CD8-positive, alpha-beta memory T cell (primary cell): Measurements from ENCODE around the gene NPAS3. TPM values are rescaled to one million over a fixed set of nuclear protein-coding genes. Genes with fewer than 3 reads are reported as not detected.

ENCODE experiments used
- CTCF ChIA-PET: fragments of 350-600 bp; sonication (Branson Sonifier 250); formaldehyde crosslinking; loops from one replicate; lab custom pipeline; 2021; ENCODE audit warnings: antibody characterized with exemption; lab: Charles Lee
- POLR2A ChIA-PET: fragments of 350-600 bp; sonication (Branson Sonifier 250); formaldehyde crosslinking; loops from one replicate; lab custom pipeline; 2021; ENCODE audit warnings: antibody characterized with exemption; lab: Charles Lee
- DNase-seq, 5 donors: peaks; one replicate each; pipeline versions ENCODE4 v3.0.0 to v3.0.0-alpha.2; 2020 to 2022; ENCODE audit warnings: mixed read lengths in 1 of 5
- H3K27ac ChIP-seq: one replicate; pipeline ENCODE4 v1.7.0; 2013; ENCODE audit warnings: low read depth, mild to moderate bottlenecking, low read length, moderate library complexity
- H3K27me3 ChIP-seq: 2 replicates; pipeline ENCODE4 v1.7.0; 2013; ENCODE audit warnings: low read length, mild to moderate bottlenecking; ENCODE audit not compliant: insufficient read depth, poor library complexity, severe bottlenecking
- H3K36me3 ChIP-seq: 2 replicates; pipeline ENCODE4 v1.7.0; 2013; ENCODE audit warnings: mild to moderate bottlenecking, low read length, moderate library complexity; ENCODE audit not compliant: insufficient read depth
- H3K4me1 ChIP-seq: 2 replicates; pipeline ENCODE4 v1.7.0; 2013; ENCODE audit warnings: mild to moderate bottlenecking, low read length, moderate library complexity; ENCODE audit not compliant: insufficient read depth
- H3K4me3 ChIP-seq: 2 replicates; pipeline ENCODE4 v1.7.0; 2013; ENCODE audit warnings: mild to moderate bottlenecking, low read length
- H3K9me3 ChIP-seq: 2 replicates; pipeline ENCODE4 v1.7.0; 2013; ENCODE audit warnings: mild to moderate bottlenecking, low read length
- H3K27ac Mint-ChIP-seq, 8 donors: one replicate each; pipeline ENCODE4 v1.8.0; 2020 to 2021; ENCODE audit warnings: mixed read lengths in 8 of 8, mild to moderate bottlenecking in 6 of 8, inconsistent platforms in 3 of 8, moderate library complexity in 3 of 8
- H3K27me3 Mint-ChIP-seq, 2 donors: one replicate each; pipeline ENCODE4 v1.8.0; 2020 to 2021; ENCODE audit warnings: mixed read lengths in 2 of 2, mild to moderate bottlenecking in 1 of 2, moderate library complexity in 1 of 2
- H3K36me3 Mint-ChIP-seq, 3 donors: one replicate each; pipeline ENCODE4 v1.8.0; 2020 to 2021; ENCODE audit warnings: mixed read lengths in 3 of 3, inconsistent platforms in 1 of 3, mild to moderate bottlenecking in 1 of 3
- H3K4me1 Mint-ChIP-seq, 3 donors: one replicate each; pipeline ENCODE4 v1.8.0; 2020 to 2021; ENCODE audit warnings: mixed read lengths in 3 of 3, inconsistent platforms in 1 of 3, mild to moderate bottlenecking in 1 of 3
- H3K4me3 Mint-ChIP-seq, 7 donors: one replicate each; pipeline ENCODE4 v1.8.0; 2020 to 2021; ENCODE audit warnings: mixed read lengths in 7 of 7, mild to moderate bottlenecking in 6 of 7, moderate library complexity in 4 of 7, inconsistent platforms in 2 of 7
- H3K9me3 Mint-ChIP-seq, 5 donors: one replicate each; pipeline ENCODE4 v1.8.0; 2020 to 2022; ENCODE audit warnings: mixed read lengths in 5 of 5, mild to moderate bottlenecking in 3 of 5, moderate library complexity in 2 of 5, inconsistent platforms in 1 of 5
- polyA plus RNA-seq: library from polyadenylated mRNA; unstranded; fragments of 300-500 nt; fragmentation: Illumina TruSeq; gene quantifications from one replicate; pipeline ENCODE4 v1.2.3, GENCODE V29; 2021
- total RNA-seq, 2 experiments: library from RNA; stranded (reverse); gene quantifications; one replicate each; pipeline ENCODE4 v1.2.3, GENCODE V29; 2021

NPAS3 gene
- total and polyA plus RNA-seq, 3 experiments from 2014 or later, result not detected

DNA sequence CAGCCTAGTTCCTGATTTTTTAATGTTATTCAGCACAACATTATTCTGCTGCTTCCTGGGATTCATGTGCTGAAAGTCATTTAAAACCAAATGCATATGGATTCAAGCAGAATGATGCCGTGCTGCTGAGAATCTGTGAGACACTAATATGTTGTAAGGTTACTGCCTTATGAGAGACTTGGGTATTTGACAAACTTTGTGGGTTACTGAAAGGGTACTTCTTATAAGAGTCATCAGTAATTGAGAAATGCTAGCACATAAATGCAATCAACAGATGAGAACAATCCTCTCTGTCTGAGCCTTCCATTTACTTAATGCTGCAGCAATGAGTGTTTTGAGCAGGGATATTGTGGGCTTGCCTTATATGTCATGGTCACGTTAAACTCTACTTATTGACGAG is 175.7 kb downstream of the NPAS3 start:
- H3K4me1 ChIP-seq, result no peaks in the 10 kb centered on the region
- no peak overlapping the region for H3K27ac ChIP-seq
- CTCF ChIA-PET, result no interaction called here
- Mint-ChIP-seq H3K9me3 (peaks cover 3 to 17% (median 8%) of the 10 kb centered on the region in 5 donors), H3K4me3 (no peak overlapping the region), H3K27me3 (no peaks in the 10 kb centered on the region), H3K4me1 (no peaks in the 10 kb centered on the region), H3K36me3 (no peaks in the 10 kb centered on the region), H3K27ac (no peak overlapping the region)
- H3K27me3 ChIP-seq, result no peaks in the 10 kb centered on the region
- H3K9me3 ChIP-seq, result no peaks in the 10 kb centered on the region
- no peaks in the 10 kb centered on the region for H3K36me3 ChIP-seq
- H3K4me3 ChIP-seq, result no peak overlapping the region
- POLR2A ChIA-PET, result no interaction called here
- no peak for DNase-seq

DNA sequence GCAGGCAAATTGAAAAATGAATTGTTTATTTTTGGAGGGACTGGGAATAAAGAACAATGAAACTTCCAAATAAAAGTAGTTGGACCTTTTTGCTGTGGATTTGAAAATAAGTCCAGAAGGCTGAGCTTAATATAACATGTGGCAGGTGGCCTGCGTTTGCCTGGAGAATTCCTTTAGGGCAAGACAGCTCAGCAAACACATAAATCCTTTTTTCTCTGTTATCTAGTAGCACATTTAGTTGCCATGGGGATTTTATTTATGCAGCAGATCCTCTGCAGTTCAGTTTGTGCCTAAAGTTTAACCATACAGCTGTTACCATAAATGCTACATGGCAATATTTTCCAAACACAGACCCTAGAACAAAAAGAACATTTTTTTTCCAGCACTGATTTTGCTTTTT is 180.0 kb downstream of the NPAS3 start:
- CTCF ChIA-PET, result no interaction called here
- H3K27ac ChIP-seq, result no peak overlapping the region

DNA sequence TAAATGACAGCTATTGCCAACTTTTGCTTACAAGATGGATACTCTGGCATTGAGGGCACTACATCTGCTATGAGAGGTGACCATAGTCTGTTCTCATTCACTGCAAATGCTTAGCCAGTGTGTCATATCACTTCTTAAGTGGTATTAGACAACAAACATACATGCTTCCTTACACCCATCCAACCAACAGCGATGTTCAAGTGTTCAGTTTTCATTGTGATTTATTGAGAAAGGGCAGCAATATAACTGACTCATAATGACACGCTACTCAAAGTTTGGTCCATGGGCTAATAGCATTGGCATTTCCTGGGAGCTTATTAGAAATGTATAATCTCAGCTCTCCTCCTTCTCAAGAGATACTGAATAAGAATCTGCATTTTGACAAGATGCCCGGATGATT is 181.7 kb downstream of the NPAS3 start:
- H3K9me3 ChIP-seq, result no peaks in the 10 kb centered on the region
- DNase-seq, result no peak
- no peak overlapping the region for H3K4me3 ChIP-seq
- Mint-ChIP-seq H3K9me3 (peaks cover 0 to 9% (median 7%) of the 10 kb centered on the region in 5 donors), H3K27me3 (no peaks in the 10 kb centered on the region), H3K4me3 (no peak overlapping the region), H3K4me1 (no peaks in the 10 kb centered on the region), H3K36me3 (no peaks in the 10 kb centered on the region), H3K27ac (no peak overlapping the region)
- H3K27ac ChIP-seq, result no peak overlapping the region
- ChIA-PET CTCF (no interaction called here), POLR2A (no interaction called here)
- H3K4me1 ChIP-seq, result no peaks in the 10 kb centered on the region
- H3K27me3 ChIP-seq, result no peaks in the 10 kb centered on the region
- no peaks in the 10 kb centered on the region for H3K36me3 ChIP-seq

More for the DNA sequence above, 180.0 kb downstream of the NPAS3 start:
- Mint-ChIP-seq H3K27me3 (no peaks in the 10 kb centered on the region), H3K27ac (no peak overlapping the region), H3K4me1 (no peaks in the 10 kb centered on the region), H3K4me3 (no peak overlapping the region), H3K9me3 (peaks cover 4 to 16% (median 8%) of the 10 kb centered on the region in 5 donors), H3K36me3 (no peaks in the 10 kb centered on the region)
- Histone ChIP-seq H3K4me1 (no peaks in the 10 kb centered on the region), H3K4me3 (no peak overlapping the region), H3K9me3 (no peaks in the 10 kb centered on the region), H3K36me3 (no peaks in the 10 kb centered on the region), H3K27me3 (no peaks in the 10 kb centered on the region)
- no peak for DNase-seq
- POLR2A ChIA-PET, result no interaction called here

DNA sequence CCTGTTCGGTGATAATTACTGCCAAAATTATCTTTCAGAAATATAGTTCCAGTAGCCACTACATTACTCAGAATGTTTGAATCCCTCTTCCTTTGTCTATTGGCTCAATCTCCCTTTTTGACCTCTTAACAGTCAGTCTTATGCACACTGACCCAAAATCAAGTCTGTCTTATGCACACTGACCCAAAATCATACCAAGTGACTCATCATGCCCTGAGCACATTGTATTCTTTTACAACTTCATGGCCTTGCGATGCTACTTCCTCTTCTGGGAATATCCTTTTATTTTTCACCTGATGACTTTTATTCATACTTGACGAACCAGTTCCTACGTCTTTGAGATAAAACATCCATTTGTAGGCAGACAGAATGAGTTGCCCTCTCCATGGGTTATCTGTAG is 182.3 kb downstream of the NPAS3 start:
- H3K4me1 ChIP-seq, result no peaks in the 10 kb centered on the region
- H3K4me3 ChIP-seq, result no peak overlapping the region
- no peak for DNase-seq
- Mint-ChIP-seq H3K36me3 (no peaks in the 10 kb centered on the region), H3K4me1 (no peaks in the 10 kb centered on the region), H3K27me3 (no peaks in the 10 kb centered on the region), H3K4me3 (no peak overlapping the region), H3K27ac (no peak overlapping the region), H3K9me3 (peaks cover 0 to 9% (median 7%) of the 10 kb centered on the region in 5 donors)
- H3K9me3 ChIP-seq, result no peaks in the 10 kb centered on the region
- ChIA-PET CTCF (no interaction called here), POLR2A (no interaction called here)
- no peak overlapping the region for H3K27ac ChIP-seq
- H3K36me3 ChIP-seq, result no peaks in the 10 kb centered on the region
- H3K27me3 ChIP-seq, result no peaks in the 10 kb centered on the region

DNA sequence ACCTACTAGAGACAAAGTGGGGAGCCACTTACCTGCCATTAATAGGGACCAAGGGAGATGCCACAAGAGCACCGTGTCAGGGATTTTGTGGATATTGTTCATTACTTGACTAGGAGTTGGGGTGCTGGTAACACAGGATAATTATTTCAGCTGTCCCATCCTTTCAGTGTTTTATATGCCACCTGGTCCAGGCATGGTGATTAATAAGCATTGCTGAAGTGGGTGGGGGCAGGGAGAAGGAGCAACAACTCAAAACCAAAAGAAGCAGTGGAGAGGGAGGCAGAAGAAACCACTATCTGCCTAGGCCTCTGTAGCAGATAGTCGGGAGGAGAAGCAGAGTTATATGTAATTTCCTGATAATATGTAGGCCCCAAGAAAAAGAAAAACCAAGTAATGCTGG is 184.6 kb downstream of the NPAS3 start:
- no peaks in the 10 kb centered on the region for H3K9me3 ChIP-seq
- H3K36me3 Mint-ChIP-seq, result no peaks in the 10 kb centered on the region
- H3K4me3 Mint-ChIP-seq, result no peak overlapping the region
- H3K4me3 ChIP-seq, result no peak overlapping the region
- no peaks in the 10 kb centered on the region for H3K4me1 Mint-ChIP-seq
- H3K27me3 Mint-ChIP-seq, result no peaks in the 10 kb centered on the region
- no peaks in the 10 kb centered on the region for H3K36me3 ChIP-seq
- POLR2A ChIA-PET, result no interaction called here
- DNase-seq, result no peak
- CTCF ChIA-PET, result no interaction called here
- H3K4me1 ChIP-seq, result no peaks in the 10 kb centered on the region
- H3K27ac ChIP-seq, result no peak overlapping the region
- H3K27me3 ChIP-seq, result no peaks in the 10 kb centered on the region
- no peak overlapping the region for H3K27ac Mint-ChIP-seq
- H3K9me3 Mint-ChIP-seq, result peaks cover 0 to 9% (median 7%) of the 10 kb centered on the region in 5 donors

DNA sequence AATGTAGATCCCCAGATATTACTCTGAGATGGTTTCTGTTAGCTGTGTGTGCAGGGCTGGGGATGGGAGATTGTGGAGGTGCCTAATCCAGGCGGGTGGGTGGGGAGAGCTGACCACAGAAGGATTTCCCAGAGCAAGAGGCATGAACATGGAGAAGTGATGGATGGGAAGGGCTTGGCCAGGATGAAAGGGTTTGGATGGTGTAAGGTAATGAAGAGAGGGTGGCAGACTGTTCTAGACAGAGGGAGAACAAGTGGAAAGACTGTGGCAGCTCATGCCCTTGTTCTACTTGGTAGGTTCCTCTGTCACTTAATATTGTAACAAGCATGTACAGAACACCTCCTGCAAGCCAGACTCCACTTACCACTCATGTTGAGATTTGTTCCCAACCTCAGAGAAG is 187.8 kb downstream of the NPAS3 start:
- Mint-ChIP-seq H3K27me3 (no peaks in the 10 kb centered on the region), H3K9me3 (peaks cover 0 to 9% (median 5%) of the 10 kb centered on the region in 5 donors), H3K4me1 (no peaks in the 10 kb centered on the region), H3K4me3 (no peak overlapping the region), H3K36me3 (no peaks in the 10 kb centered on the region), H3K27ac (no peak overlapping the region)
- DNase-seq, result no peak
- ChIA-PET CTCF (no interaction called here), POLR2A (no interaction called here)
- Histone ChIP-seq H3K27ac (no peak overlapping the region), H3K4me3 (no peak overlapping the region), H3K9me3 (no peaks in the 10 kb centered on the region), H3K4me1 (no peaks in the 10 kb centered on the region), H3K27me3 (no peaks in the 10 kb centered on the region), H3K36me3 (no peaks in the 10 kb centered on the region)

DNA sequence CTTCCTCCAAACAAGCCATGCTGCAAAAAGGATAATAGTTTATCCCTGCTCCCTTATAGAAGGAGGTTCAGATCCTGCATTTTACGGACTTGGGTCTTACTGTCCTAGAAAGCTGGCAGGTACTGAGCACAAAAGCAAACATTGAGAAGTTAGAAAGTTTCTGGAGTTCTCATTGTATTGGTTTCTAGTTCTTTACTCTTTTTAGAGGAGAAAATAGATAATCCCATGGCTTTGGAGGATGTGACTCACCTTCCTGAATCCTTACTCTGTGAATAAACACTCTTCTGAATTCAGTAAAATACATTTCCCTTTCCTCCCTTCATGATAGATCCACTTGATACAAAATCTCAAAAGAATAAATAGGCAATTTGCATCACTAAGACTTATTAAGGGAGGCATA is 188.9 kb downstream of the NPAS3 start:
- POLR2A ChIA-PET, result no interaction called here
- H3K4me1 Mint-ChIP-seq, result no peaks in the 10 kb centered on the region
- no peaks in the 10 kb centered on the region for H3K36me3 Mint-ChIP-seq
- no peaks in the 10 kb centered on the region for H3K27me3 ChIP-seq
- no peaks in the 10 kb centered on the region for H3K36me3 ChIP-seq
- DNase-seq, result no peak
- H3K9me3 ChIP-seq, result no peaks in the 10 kb centered on the region
- H3K27me3 Mint-ChIP-seq, result no peaks in the 10 kb centered on the region
- no peak overlapping the region for H3K27ac ChIP-seq
- H3K4me1 ChIP-seq, result no peaks in the 10 kb centered on the region
- no peak overlapping the region for H3K4me3 Mint-ChIP-seq
- no peak overlapping the region for H3K27ac Mint-ChIP-seq
- CTCF ChIA-PET, result no interaction called here
- peaks cover 3 to 8% (median 7%) of the 10 kb centered on the region in 5 donors for H3K9me3 Mint-ChIP-seq
- H3K4me3 ChIP-seq, result no peak overlapping the region

DNA sequence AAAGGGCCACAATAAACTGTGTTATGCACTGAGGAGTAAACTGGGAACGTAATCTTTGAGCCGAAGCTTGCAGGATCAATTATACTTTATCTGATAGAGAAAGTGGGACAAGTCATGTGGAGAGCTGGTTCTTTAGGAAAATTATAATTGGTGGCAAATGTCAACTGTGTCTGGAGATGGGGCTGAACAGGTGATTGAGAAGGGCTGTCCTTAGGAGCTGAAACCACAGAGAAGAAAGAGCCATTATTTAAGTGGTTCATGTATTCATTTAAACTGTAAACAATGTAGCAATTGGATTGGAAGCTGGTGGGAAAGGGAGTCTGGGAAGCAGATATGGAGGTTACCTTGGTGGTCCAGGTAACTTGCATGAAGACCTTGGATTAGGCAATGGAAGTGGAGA is 193.1 kb downstream of the NPAS3 start:
- no peaks in the 10 kb centered on the region for H3K36me3 ChIP-seq
- Mint-ChIP-seq H3K27ac (no peak overlapping the region), H3K4me1 (no peaks in the 10 kb centered on the region), H3K27me3 (no peaks in the 10 kb centered on the region), H3K9me3 (peaks cover 2 to 13% (median 4%) of the 10 kb centered on the region in 5 donors), H3K36me3 (no peaks in the 10 kb centered on the region), H3K4me3 (no peak overlapping the region)
- ChIA-PET POLR2A (no interaction called here), CTCF (no interaction called here)
- no peak for DNase-seq
- no peak overlapping the region for H3K4me3 ChIP-seq
- H3K4me1 ChIP-seq, result no peaks in the 10 kb centered on the region
- no peak overlapping the region for H3K27ac ChIP-seq
- no peaks in the 10 kb centered on the region for H3K27me3 ChIP-seq
- no peaks in the 10 kb centered on the region for H3K9me3 ChIP-seq

DNA sequence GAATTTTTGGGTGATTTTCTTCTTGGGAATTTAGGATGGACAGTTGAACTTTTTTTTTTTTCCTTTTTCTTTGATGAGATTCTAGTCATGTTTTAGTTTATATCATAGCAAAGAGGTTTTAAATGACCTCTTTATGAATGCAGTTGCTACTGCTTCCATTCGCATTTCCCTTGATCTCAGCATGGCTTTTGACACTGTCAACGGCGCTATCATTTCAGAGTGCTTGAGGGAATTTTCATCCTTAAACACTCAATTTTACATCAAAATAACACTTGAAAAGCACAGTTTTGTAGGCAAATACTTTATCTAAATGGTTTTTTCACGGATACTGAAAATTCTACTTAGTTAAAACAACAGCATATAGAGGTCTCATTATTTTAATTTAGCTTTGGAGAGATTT is 195.5 kb downstream of the NPAS3 start:
- H3K4me1 Mint-ChIP-seq, result no peaks in the 10 kb centered on the region
- POLR2A ChIA-PET, result no interaction called here
- Histone ChIP-seq H3K27me3 (no peaks in the 10 kb centered on the region), H3K4me1 (no peaks in the 10 kb centered on the region), H3K9me3 (no peaks in the 10 kb centered on the region), H3K36me3 (no peaks in the 10 kb centered on the region), H3K27ac (no peak overlapping the region), H3K4me3 (no peak overlapping the region)
- no peaks in the 10 kb centered on the region for H3K36me3 Mint-ChIP-seq
- no peak for DNase-seq
- CTCF ChIA-PET, result no interaction called here
- no peaks in the 10 kb centered on the region for H3K27me3 Mint-ChIP-seq
- no peak overlapping the region for H3K27ac Mint-ChIP-seq
- H3K9me3 Mint-ChIP-seq, result peaks cover 4 to 13% (median 5%) of the 10 kb centered on the region in 5 donors
- H3K4me3 Mint-ChIP-seq, result no peak overlapping the region
